HepG2 (cell line): ENCODE measurements around the gene ABHD17C. TPM values are rescaled to one million over a fixed set of nuclear protein-coding genes. Genes with fewer than 3 reads are reported as not detected.

Experiments used
- ATAC-seq: fragments of 200-7000 bp; cut with Tn5 transposase; 3 replicates; pipeline ENCODE4 v1.9.1; 2020; ENCODE audit warnings: mild to moderate bottlenecking, moderate library complexity
- BruUV-seq: library from RNA; stranded (reverse); fragments of 400-500 nt; replicated peaks from 2 replicates; lab custom pipeline; 2021; lab: Mats Ljungman, UMichigan
- CTCF ChIA-PET: fragments of 300-600 bp; formaldehyde crosslinking; extraction: SDS; loops from one replicate; lab custom pipeline; 2021; ENCODE audit warnings: low total read pairs, inconsistent platforms, low intra/inter-chr PET ratio; lab: Yijun Ruan, JAX
- POLR2A ChIA-PET: fragments of 350-600 bp; sonication (Branson Sonifier 250); formaldehyde crosslinking; loops from one replicate; lab custom pipeline; 2020; ENCODE audit warnings: antibody characterized with exemption, inconsistent platforms; lab: Yijun Ruan, JAX
- DNase-seq: peaks from one replicate; pipeline ENCODE4 v3.0.0-alpha.2; 2015; ENCODE audit warnings: low spot score
- FAIRE-seq: peaks from 3 replicates; lab custom pipeline; 2011; peaks lifted over from hg19 to GRCh38; lab: Jason Lieb, UNC
- H2AFZ ChIP-seq: one replicate; pipeline ENCODE4 v1.6.1; 2011; ENCODE audit warnings: low read length, inconsistent platforms
- H3K27ac ChIP-seq: fragments of 300-600 bp; 3 replicates; pipeline ENCODE4 v1.8.0; 2011; ENCODE audit warnings: mixed run types, mild to moderate bottlenecking, mixed read lengths, low read length, inconsistent platforms; ENCODE audit not compliant: insufficient read depth; ENCODE audit errors: extremely low read length
- H3K27me3 ChIP-seq, 2 experiments: fragments of 200-600 bp in 1 of 2; 2 replicates in 1 of 2; 3 replicates in 1 of 2; pipeline versions ENCODE4 v1.6.0 to v1.8.0; 2011; ENCODE audit warnings: low read length in 2 of 2, mild to moderate bottlenecking in 2 of 2, moderate library complexity in 2 of 2, inconsistent platforms in 1 of 2; ENCODE audit not compliant: insufficient read depth in 2 of 2, control insufficient read depth in 1 of 2
- H3K36me3 ChIP-seq, 2 experiments: fragments of 200-600 bp in 1 of 2; replicated peaks in 1 of 2; 2 replicates in 1 of 2; 3 replicates in 1 of 2; pipeline versions ENCODE4 v1.5.1 to v1.8.0; 2011; ENCODE audit warnings: low read length in 2 of 2, inconsistent platforms in 1 of 2; ENCODE audit not compliant: insufficient read depth in 2 of 2, control insufficient read depth in 1 of 2
- H3K4me1 ChIP-seq: 2 replicates; pipeline ENCODE4 v1.5.1; 2012; ENCODE audit warnings: low read length, inconsistent platforms; ENCODE audit not compliant: insufficient read depth
- H3K4me2 ChIP-seq: 2 replicates; pipeline ENCODE4 v1.6.0; 2011; ENCODE audit warnings: low read depth, low read length, inconsistent platforms
- H3K4me3 ChIP-seq, 3 experiments: fragments of 200-600 bp in 1 of 3; sonication (generic), shearing (Covaris generic) in 1 of 3; replicated peaks in 1 of 3; 2 replicates each; pipeline ENCODE4 v1.5.1; 2011 to 2016; ENCODE audit warnings: low read length in 3 of 3, inconsistent platforms in 2 of 3, low read depth in 2 of 3, mild to moderate bottlenecking in 2 of 3, control low read depth in 1 of 3, mixed read lengths in 1 of 3; ENCODE audit not compliant: insufficient read depth in 1 of 3
- H3K79me2 ChIP-seq: one replicate; pipeline ENCODE4 v1.6.1; 2011; ENCODE audit warnings: low read length, inconsistent platforms; ENCODE audit not compliant: insufficient read depth
- H3K9ac ChIP-seq: 2 replicates; pipeline ENCODE4 v1.6.0; 2011; ENCODE audit warnings: mild to moderate bottlenecking, low read depth, low read length, inconsistent platforms; ENCODE audit not compliant: insufficient read depth
- H3K9me3 ChIP-seq: 2 replicates; pipeline ENCODE4 v1.5.1; 2012; ENCODE audit warnings: mild to moderate bottlenecking, low read length
- H4K20me1 ChIP-seq: 2 replicates; pipeline ENCODE4 v1.6.0; 2011; ENCODE audit warnings: inconsistent platforms, mild to moderate bottlenecking, low read length, moderate library complexity; ENCODE audit not compliant: insufficient read depth
- CCDC6 ChIP-seq: sonication (generic); formaldehyde crosslinking; IDR thresholded peaks from 2 replicates; pipeline ENCODE4 v1.8.1; 2022; ENCODE audit warnings: mild to moderate bottlenecking, missing genetic modification reagents, moderate library complexity
- DNMT3B ChIP-seq: conservative IDR thresholded peaks from 2 replicates; pipeline ENCODE4 v1.6.1; 2016; ENCODE audit warnings: missing biosample characterization, control low read depth
- HNF4A ChIP-seq: sonication (generic); formaldehyde crosslinking; IDR thresholded peaks from 2 replicates; pipeline ENCODE4 v1.4.0; 2020; ENCODE audit warnings: missing genetic modification reagents
- MTF2 ChIP-seq: sonication (generic); formaldehyde crosslinking; IDR thresholded peaks from 2 replicates; pipeline ENCODE4 v1.5.0; 2020; ENCODE audit warnings: missing genetic modification reagents, borderline replicate concordance
- PTBP1 ChIP-seq: fragments of 200-400 bp; formaldehyde crosslinking; IDR thresholded peaks from 2 replicates; pipeline ENCODE4 v1.6.1; 2018; ENCODE audit warnings: low read length, low read depth; ENCODE audit not compliant: poor library complexity, severe bottlenecking
- SP4 ChIP-seq: sonication (generic); formaldehyde crosslinking; IDR thresholded peaks from 2 replicates; pipeline ENCODE4 v1.8.1; 2023; ENCODE audit warnings: mild to moderate bottlenecking, missing genetic modification reagents
- SUZ12 ChIP-seq: fragments of 150-350 bp; IDR thresholded peaks from 2 replicates; pipeline ENCODE4 v1.6.1; 2014; ENCODE audit warnings: low read depth, low read length
- TCF7 ChIP-seq: sonication (generic); IDR thresholded peaks from 2 replicates; pipeline ENCODE4 v1.6.1; 2016; ENCODE audit warnings: antibody characterized with exemption, low read depth
- THYN1 ChIP-seq: sonication (generic); formaldehyde crosslinking; IDR thresholded peaks from 2 replicates; pipeline ENCODE4 v1.8.1; 2023; ENCODE audit warnings: low read depth, mild to moderate bottlenecking, moderate library complexity, missing genetic modification reagents, borderline replicate concordance
- ZNF292 ChIP-seq: sonication (generic); formaldehyde crosslinking; IDR thresholded peaks from 2 replicates; pipeline ENCODE4 v1.8.1; 2022; ENCODE audit warnings: mild to moderate bottlenecking, low read depth, missing genetic modification reagents, borderline replicate concordance
- ZNF296 ChIP-seq: sonication (generic); formaldehyde crosslinking; conservative IDR thresholded peaks from 2 replicates; pipeline ENCODE4 v1.5.0; 2020; ENCODE audit warnings: mild to moderate bottlenecking, missing genetic modification reagents
- ZNF501 ChIP-seq: sonication (generic); formaldehyde crosslinking; IDR thresholded peaks from 2 replicates; pipeline ENCODE4 v1.5.1; 2020; ENCODE audit warnings: mild to moderate bottlenecking, moderate library complexity, missing genetic modification reagents
- ZNF543 ChIP-seq: sonication (generic); formaldehyde crosslinking; IDR thresholded peaks from 2 replicates; pipeline ENCODE4 v1.4.0; 2020; ENCODE audit warnings: mild to moderate bottlenecking, missing genetic modification reagents
- ZNF678 ChIP-seq: sonication (generic); formaldehyde crosslinking; IDR thresholded peaks from 2 replicates; pipeline ENCODE4 v1.4.0; 2020; ENCODE audit warnings: mild to moderate bottlenecking, missing genetic modification reagents
- in situ Hi-C: cut with HindIII; loops from 2 replicates; pipeline ENCODE4 v1.10.0; 2017; ENCODE audit warnings: low pct_unique_long_range_greater_than_20kb; ENCODE audit not compliant: extremely low pct_ligation_motif_present
- intact Hi-C: fragments of 100-400 bp; cut with micrococcal nuclease; formaldehyde crosslinking; loops from one replicate; pipeline ENCODE4 v1.10.0; 2022; ENCODE audit not compliant: unreplicated experiment
- polyA plus RNA-seq, 8 experiments: library from polyadenylated mRNA; depleted of rRNA in 3 of 8; stranded (reverse) in 7 of 8; unstranded in 1 of 8; fragments of >200 nt; fragmentation: Illumina TruSeq in 4 of 8; extraction: Trizol in 4 of 8; gene quantifications; 2 replicates each; pipeline versions ENCODE4 v1.2.1 to v1.2.3, GENCODE V29; 2011 to 2016; ENCODE audit warnings: low read depth in 4 of 8, missing spikeins in 1 of 8, mixed read lengths in 1 of 8; ENCODE audit not compliant: insufficient read depth in 1 of 8
- total RNA-seq, 5 experiments: library from RNA; depleted of rRNA; stranded (reverse); fragments of >200 nt; fragmentation: Illumina TruSeq; extraction: Trizol; gene quantifications; 2 replicates each; pipeline ENCODE4 v1.2.3, GENCODE V29; 2016; ENCODE audit warnings: low read depth in 1 of 5
- TF ChIP-seq, protein P1 (sequence below): IDR thresholded peaks from 2 replicates; pipeline ENCODE4 v1.6.1; 2016
- TF ChIP-seq, protein P2 (sequence below): sonication (generic); formaldehyde crosslinking; IDR thresholded peaks from 2 replicates; pipeline ENCODE4 v1.4.0; 2020; ENCODE audit warnings: low read depth, mild to moderate bottlenecking, missing genetic modification reagents

The ABHD17C gene
- total and polyA plus RNA-seq, 2 of the 13 experiments (the other 11 are each of a cell fraction or from before 2014, with no cell fraction given) = 2.9 to 3.9 TPM

DNA sequence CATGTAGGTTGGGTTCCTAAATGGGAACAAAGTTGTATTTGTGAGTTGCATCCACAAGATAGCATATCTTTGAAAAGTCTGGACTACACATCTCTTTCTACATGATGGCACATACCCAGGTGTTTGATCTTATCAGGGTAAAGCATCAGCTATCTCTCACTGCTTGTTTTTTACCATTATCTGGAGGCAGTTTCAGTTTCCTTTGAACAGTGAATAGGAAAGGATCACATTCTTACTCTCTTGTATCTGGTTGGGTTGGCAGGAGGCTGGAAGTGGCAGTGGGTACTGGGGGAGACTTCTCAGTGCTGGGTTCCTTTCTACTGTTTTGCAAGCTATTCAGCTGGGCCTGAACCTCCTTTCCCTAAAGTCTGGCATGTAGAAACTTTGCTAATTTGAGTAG, 88.2 kb downstream of the ABHD17C start:
- in situ Hi-C loops = loop anchor here (5.0 kb wide), 1 partner anchor 74 kb away; no protein-coding TSS in a partner anchor
- H3K79me2 ChIP-seq = no peaks in the 10 kb centered on the region

More for the DNA sequence above, 88.2 kb downstream of the ABHD17C start:
- H3K4me3 ChIP-seq = no peak overlapping the region
- DNase-seq = no peak
- no peak overlapping the region for H3K27ac ChIP-seq
- POLR2A ChIA-PET = no interaction called here
- CTCF ChIA-PET = no interaction called here
- peaks cover 33% of the 10 kb centered on the region for H3K4me1 ChIP-seq
- no peak overlapping the region for H3K4me2 ChIP-seq
- ATAC-seq = no peak
- peaks cover 0 to 3% of the 10 kb centered on the region in 2 experiments; a peak in 1 of 5 replicates for H3K27me3 ChIP-seq
- FAIRE-seq = no peak
- no TSS peak for BruUV-seq
- no peak overlapping the region for H3K9ac ChIP-seq
- H4K20me1 ChIP-seq = 0 out of 2 replicates have a peak, but pooled peaks cover 7% of the 10 kb centered on the region
- intact Hi-C loops = no loop called here
- TF ChIP-seq ZNF501 (CRISPR knock-in tag) = no peak
- no peak for TF ChIP-seq DNMT3B (CRISPR knock-in tag)
- TF ChIP-seq SP4 (CRISPR knock-in tag) = no peak
- TF ChIP-seq TCF7 = no peak
- TF ChIP-seq, protein P1, sequence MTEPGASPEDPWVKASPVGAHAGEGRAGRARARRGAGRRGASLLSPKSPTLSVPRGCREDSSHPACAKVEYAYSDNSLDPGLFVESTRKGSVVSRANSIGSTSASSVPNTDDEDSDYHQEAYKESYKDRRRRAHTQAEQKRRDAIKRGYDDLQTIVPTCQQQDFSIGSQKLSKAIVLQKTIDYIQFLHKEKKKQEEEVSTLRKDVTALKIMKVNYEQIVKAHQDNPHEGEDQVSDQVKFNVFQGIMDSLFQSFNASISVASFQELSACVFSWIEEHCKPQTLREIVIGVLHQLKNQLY (CRISPR knock-in tag) = no peak
- TF ChIP-seq PTBP1 = no peak
- TF ChIP-seq ZNF678 = no peak
- TF ChIP-seq ZNF543 (CRISPR knock-in tag) = no peak
- TF ChIP-seq SUZ12 = no peak
- TF ChIP-seq MTF2 (CRISPR knock-in tag) = no peak
- TF ChIP-seq, protein P2, sequence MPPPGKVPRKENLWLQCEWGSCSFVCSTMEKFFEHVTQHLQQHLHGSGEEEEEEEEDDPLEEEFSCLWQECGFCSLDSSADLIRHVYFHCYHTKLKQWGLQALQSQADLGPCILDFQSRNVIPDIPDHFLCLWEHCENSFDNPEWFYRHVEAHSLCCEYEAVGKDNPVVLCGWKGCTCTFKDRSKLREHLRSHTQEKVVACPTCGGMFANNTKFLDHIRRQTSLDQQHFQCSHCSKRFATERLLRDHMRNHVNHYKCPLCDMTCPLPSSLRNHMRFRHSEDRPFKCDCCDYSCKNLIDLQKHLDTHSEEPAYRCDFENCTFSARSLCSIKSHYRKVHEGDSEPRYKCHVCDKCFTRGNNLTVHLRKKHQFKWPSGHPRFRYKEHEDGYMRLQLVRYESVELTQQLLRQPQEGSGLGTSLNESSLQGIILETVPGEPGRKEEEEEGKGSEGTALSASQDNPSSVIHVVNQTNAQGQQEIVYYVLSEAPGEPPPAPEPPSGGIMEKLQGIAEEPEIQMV = no peak
- TF ChIP-seq ZNF296 (CRISPR knock-in tag) = no peak
- TF ChIP-seq THYN1 (CRISPR knock-in tag) = no peak
- TF ChIP-seq HNF4A (CRISPR knock-in tag) = no peak
- no peak for TF ChIP-seq ZNF292
- TF ChIP-seq CCDC6 = no peak
- no peak overlapping the region for H2AFZ ChIP-seq
- H3K9me3 ChIP-seq = no peaks in the 10 kb centered on the region
- H3K36me3 ChIP-seq = peaks cover 22 to 42% of the 10 kb centered on the region in 2 experiments
